Stimulated activated naive B cell treated with anti-CD40 and anti-IgM and Interleukin-4, amounts not matched to agents 10 μg/mL and 1 μg/mL and 100 μg/mL, for 72 hours (primary cell): ENCODE measurements around the gene MLH3.

Experiments
- ATAC-seq, 2 donors: fragments of 150-1000 bp; cut with Tn5 transposase; replicated peaks; 2 replicates each; pipeline ENCODE4 v1.10.0; 2021; ENCODE audit warnings: moderate library complexity in 1 of 2
- DNase-seq: peaks from one replicate; pipeline ENCODE4 v3.0.0; 2021
- H3K27ac Mint-ChIP-seq: one replicate; pipeline ENCODE4 v1.8.0; 2022; ENCODE audit warnings: mild to moderate bottlenecking, mixed read lengths
- H3K27me3 Mint-ChIP-seq, 2 donors: one replicate each; pipeline ENCODE4 v1.8.0; 2022; ENCODE audit warnings: mixed read lengths in 2 of 2
- H3K36me3 Mint-ChIP-seq, 2 donors: one replicate each; pipeline ENCODE4 v1.8.0; 2022; ENCODE audit warnings: mixed read lengths in 2 of 2, mild to moderate bottlenecking in 1 of 2
- H3K4me1 Mint-ChIP-seq, 2 donors: one replicate each; pipeline ENCODE4 v1.8.0; 2022; ENCODE audit warnings: mixed read lengths in 2 of 2, mild to moderate bottlenecking in 1 of 2
- H3K4me3 Mint-ChIP-seq, 2 donors: one replicate each; pipeline ENCODE4 v1.8.0; 2022; ENCODE audit warnings: mild to moderate bottlenecking in 2 of 2, mixed read lengths in 2 of 2, moderate library complexity in 1 of 2
- H3K9me3 Mint-ChIP-seq, 2 donors: one replicate each; pipeline ENCODE4 v1.8.0; 2022; ENCODE audit warnings: mixed read lengths in 2 of 2, mild to moderate bottlenecking in 1 of 2

MLH3 gene

GRCh38 chr14:75032939-75033338, 18.3 kb downstream of the MLH3 start:
- no peak for DNase-seq
- Mint-ChIP-seq H3K9me3 (no peaks in the 10 kb centered on the region), H3K27ac (no peak overlapping the region), H3K27me3 (no peaks in the 10 kb centered on the region), H3K4me1 (peaks cover 0 to 1% of the 10 kb centered on the region in 2 donors), H3K4me3 (no peak overlapping the region), H3K36me3 (peaks cover 22 to 40% of the 10 kb centered on the region in 2 donors)
- no peak for ATAC-seq

GRCh38 chr14:75030147-75030546, 21.1 kb downstream of the MLH3 start:
- H3K9me3 Mint-ChIP-seq = no peaks in the 10 kb centered on the region
- no peak overlapping the region for H3K4me3 Mint-ChIP-seq
- no peak for DNase-seq
- H3K27ac Mint-ChIP-seq = no peak overlapping the region
- no peak for ATAC-seq
- H3K4me1 Mint-ChIP-seq = no peaks in the 10 kb centered on the region
- H3K27me3 Mint-ChIP-seq = no peaks in the 10 kb centered on the region
- peaks cover 14 to 29% of the 10 kb centered on the region in 2 donors for H3K36me3 Mint-ChIP-seq

GRCh38 chr14:75025876-75026275, 25.4 kb downstream of the MLH3 start:
- H3K4me1 Mint-ChIP-seq = peaks cover 0 to 2% of the 10 kb centered on the region in 2 donors
- H3K36me3 Mint-ChIP-seq = peaks cover 7 to 33% of the 10 kb centered on the region in 2 donors
- no peak overlapping the region for H3K4me3 Mint-ChIP-seq
- DNase-seq (no peak), ATAC-seq (no peak)
- no peaks in the 10 kb centered on the region for H3K9me3 Mint-ChIP-seq
- H3K27ac Mint-ChIP-seq = no peak overlapping the region
- no peaks in the 10 kb centered on the region for H3K27me3 Mint-ChIP-seq

- DNase-seq (no peak), ATAC-seq (no peak)
- Mint-ChIP-seq H3K27me3 (no peaks in the 10 kb centered on the region), H3K4me3 (no peak overlapping the region), H3K36me3 (peaks cover 12 to 29% of the 10 kb centered on the region in 2 donors), H3K4me1 (peaks cover 0 to 2% of the 10 kb centered on the region in 2 donors), H3K9me3 (no peaks in the 10 kb centered on the region), H3K27ac (no peak overlapping the region)
Measured at GRCh38 chr14:75025082-75025481, 26.2 kb downstream of the MLH3 start.

GRCh38 chr14:75023108-75023507, 28.2 kb downstream of the MLH3 start:
- Mint-ChIP-seq H3K27ac (no peak overlapping the region), H3K4me3 (no peak overlapping the region)
- no peak for ATAC-seq

GRCh38 chr14:75022655-75023054, 28.6 kb downstream of the MLH3 start:
- peaks cover 11 to 34% of the 10 kb centered on the region in 2 donors for H3K36me3 Mint-ChIP-seq
- no peak overlapping the region for H3K4me3 Mint-ChIP-seq
- H3K9me3 Mint-ChIP-seq = no peaks in the 10 kb centered on the region
- H3K27me3 Mint-ChIP-seq = no peaks in the 10 kb centered on the region
- peaks cover 0 to 2% of the 10 kb centered on the region in 2 donors for H3K4me1 Mint-ChIP-seq
- peak in 1 of 2 donors; percentile 57 for ATAC-seq
- H3K27ac Mint-ChIP-seq = no peak overlapping the region
- DNase-seq = no peak

More at GRCh38 chr14:75023108-75023507, 28.2 kb downstream of the MLH3 start:
- H3K27me3 Mint-ChIP-seq = no peaks in the 10 kb centered on the region
- H3K4me1 Mint-ChIP-seq = peaks cover 0 to 2% of the 10 kb centered on the region in 2 donors
- H3K36me3 Mint-ChIP-seq = peaks cover 13 to 37% of the 10 kb centered on the region in 2 donors
- no peaks in the 10 kb centered on the region for H3K9me3 Mint-ChIP-seq
- DNase-seq = no peak

GRCh38 chr14:75018694-75019093, 32.6 kb downstream of the MLH3 start:
- H3K27ac Mint-ChIP-seq = no peak overlapping the region
- H3K4me1 Mint-ChIP-seq = peaks cover 0 to 2% of the 10 kb centered on the region in 2 donors
- H3K27me3 Mint-ChIP-seq = no peaks in the 10 kb centered on the region
- no peaks in the 10 kb centered on the region for H3K9me3 Mint-ChIP-seq
- DNase-seq (no peak), ATAC-seq (no peak)
- no peak overlapping the region for H3K4me3 Mint-ChIP-seq
- H3K36me3 Mint-ChIP-seq = peaks cover 24 to 43% of the 10 kb centered on the region in 2 donors

- no peaks in the 10 kb centered on the region for H3K27me3 Mint-ChIP-seq
- H3K27ac Mint-ChIP-seq = no peak overlapping the region
- H3K9me3 Mint-ChIP-seq = no peaks in the 10 kb centered on the region
- ATAC-seq (no peak), DNase-seq (no peak)
- H3K36me3 Mint-ChIP-seq = peaks cover 26 to 37% of the 10 kb centered on the region in 2 donors
- H3K4me3 Mint-ChIP-seq = no peak overlapping the region
- no peaks in the 10 kb centered on the region for H3K4me1 Mint-ChIP-seq
Measured at GRCh38 chr14:75016815-75017214, 34.5 kb downstream of the MLH3 start.

- Mint-ChIP-seq H3K4me1 (no peaks in the 10 kb centered on the region), H3K27me3 (no peaks in the 10 kb centered on the region), H3K4me3 (no peak overlapping the region), H3K9me3 (no peaks in the 10 kb centered on the region), H3K27ac (no peak overlapping the region), H3K36me3 (peaks cover 24 to 38% of the 10 kb centered on the region in 2 donors)
- no peak for DNase-seq
- no peak for ATAC-seq
Measured at GRCh38 chr14:75015496-75015895, 35.8 kb downstream of the MLH3 start.

GRCh38 chr14:75013290-75013689, 38.0 kb downstream of the MLH3 start:
- H3K27me3 Mint-ChIP-seq = no peaks in the 10 kb centered on the region
- H3K4me3 Mint-ChIP-seq = no peak overlapping the region
- DNase-seq = no peak
- no peak for ATAC-seq
- peaks cover 0 to 3% of the 10 kb centered on the region in 2 donors for H3K4me1 Mint-ChIP-seq
- peaks cover 28 to 35% of the 10 kb centered on the region in 2 donors for H3K36me3 Mint-ChIP-seq
- H3K27ac Mint-ChIP-seq = no peak overlapping the region
- H3K9me3 Mint-ChIP-seq = no peaks in the 10 kb centered on the region

- H3K4me3 Mint-ChIP-seq = no peak overlapping the region
- DNase-seq = no peak
- peak overlapping the region; percentile 51 for H3K27ac Mint-ChIP-seq
- ATAC-seq = peak; percentile 41 to 47
- no peaks in the 10 kb centered on the region for H3K27me3 Mint-ChIP-seq
- no peaks in the 10 kb centered on the region for H3K9me3 Mint-ChIP-seq
- H3K36me3 Mint-ChIP-seq = peaks cover 30 to 45% of the 10 kb centered on the region in 2 donors
- H3K4me1 Mint-ChIP-seq = peaks cover 0 to 14% of the 10 kb centered on the region in 2 donors
Measured at GRCh38 chr14:75011356-75011994, 39.8 kb downstream of the MLH3 start.

- Mint-ChIP-seq H3K27ac (no peak overlapping the region), H3K36me3 (peaks cover 32 to 51% of the 10 kb centered on the region in 2 donors), H3K4me1 (peaks cover 0 to 14% of the 10 kb centered on the region in 2 donors), H3K4me3 (no peak overlapping the region), H3K27me3 (no peaks in the 10 kb centered on the region), H3K9me3 (no peaks in the 10 kb centered on the region)
- DNase-seq = no peak
- no peak for ATAC-seq
Measured at GRCh38 chr14:75010472-75011093, 40.7 kb downstream of the MLH3 start.

- Mint-ChIP-seq H3K4me3 (no peak overlapping the region), H3K27ac (no peak overlapping the region), H3K4me1 (peaks cover 3 to 24% of the 10 kb centered on the region in 2 donors), H3K9me3 (no peaks in the 10 kb centered on the region), H3K27me3 (no peaks in the 10 kb centered on the region), H3K36me3 (peaks cover 37 to 59% of the 10 kb centered on the region in 2 donors)
- ATAC-seq (no peak), DNase-seq (no peak)
Measured at GRCh38 chr14:75009176-75009575, 42.1 kb downstream of the MLH3 start.

GRCh38 chr14:75005357-75005756, 45.9 kb downstream of the MLH3 start:
- no peaks in the 10 kb centered on the region for H3K9me3 Mint-ChIP-seq
- H3K36me3 Mint-ChIP-seq = peaks cover 32 to 51% of the 10 kb centered on the region in 2 donors
- H3K4me3 Mint-ChIP-seq = no peak overlapping the region
- no peak overlapping the region for H3K27ac Mint-ChIP-seq
- ATAC-seq (no peak), DNase-seq (no peak)
- H3K4me1 Mint-ChIP-seq = peaks cover 14 to 43% of the 10 kb centered on the region in 2 donors
- no peaks in the 10 kb centered on the region for H3K27me3 Mint-ChIP-seq
